SK-N-MC (cell line): ENCODE data around the gene HTR3E.

Experiments used
- EZH2 ChIP-seq: fragments of 200-600 bp; sonication (generic); IDR thresholded peaks from one replicate; pipeline ENCODE4 v1.6.1; 2017; ENCODE audit warnings: antibody characterized with exemption
- POLR2AphosphoS5 ChIP-seq: IDR thresholded peaks from 2 replicates; pipeline ENCODE4 v1.6.1; 2012; ENCODE audit warnings: mild to moderate bottlenecking, low read depth, low read length, borderline replicate concordance

GRCh38 chr3:184081116-184081830 is 15.6 kb upstream of the HTR3E start:
- TF ChIP-seq EZH2 (no peak), POLR2AphosphoS5 (no peak)
